GM18858 (cell line): Measurements from ENCODE around the gene DTX3L.

Experiments
- ATAC-seq: cut with Tn5 transposase; IDR thresholded peaks from one replicate; pipeline ENCODE4 v1.9.1; 2021; ENCODE audit not compliant: unreplicated experiment

DTX3L gene

DNA sequence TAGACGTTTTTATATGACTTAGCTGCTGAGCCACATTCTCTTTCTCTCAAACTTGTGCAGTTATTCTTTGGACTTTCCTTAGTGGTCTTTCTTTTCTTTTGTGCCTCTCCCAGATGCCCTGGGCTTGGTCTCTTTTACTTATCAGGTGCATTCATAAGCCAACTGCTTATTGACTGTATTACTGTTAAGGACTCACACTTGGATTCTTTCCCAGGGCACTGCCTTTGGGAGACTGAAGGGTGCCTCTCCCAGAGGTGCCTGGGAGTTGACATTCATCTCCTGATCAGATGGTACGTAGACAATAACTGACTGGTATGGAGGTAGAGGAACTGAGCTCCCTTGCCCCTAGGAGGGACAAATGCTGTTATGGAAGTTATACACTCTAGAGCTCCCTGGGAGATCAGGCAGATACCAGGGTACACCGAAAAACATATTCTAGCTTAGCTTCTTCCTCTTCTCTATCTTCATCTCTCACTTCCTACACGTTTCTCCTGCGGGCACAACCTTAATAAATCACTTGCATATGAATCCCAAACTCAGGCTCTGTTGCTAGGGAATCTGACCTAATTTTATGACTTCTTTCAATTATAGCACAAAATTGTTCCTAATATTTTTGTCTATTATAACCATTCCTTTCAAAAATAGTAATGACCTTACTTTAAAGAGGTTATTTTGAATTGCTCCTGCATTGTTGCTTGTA, 38.0 kb downstream of the DTX3L start:
- no peak for ATAC-seq

GRCh38 chr3:122603056-122603455, 38.9 kb downstream of the DTX3L start:
- no peak for ATAC-seq

- no peak for ATAC-seq
Measured at GRCh38 chr3:122606330-122606729, 42.2 kb downstream of the DTX3L start.

GRCh38 chr3:122608916-122609315, 44.8 kb downstream of the DTX3L start:
- no peak for ATAC-seq

- peak; percentile 97 for ATAC-seq
Measured at GRCh38 chr3:122609798-122610559, 45.8 kb downstream of the DTX3L start.

DNA sequence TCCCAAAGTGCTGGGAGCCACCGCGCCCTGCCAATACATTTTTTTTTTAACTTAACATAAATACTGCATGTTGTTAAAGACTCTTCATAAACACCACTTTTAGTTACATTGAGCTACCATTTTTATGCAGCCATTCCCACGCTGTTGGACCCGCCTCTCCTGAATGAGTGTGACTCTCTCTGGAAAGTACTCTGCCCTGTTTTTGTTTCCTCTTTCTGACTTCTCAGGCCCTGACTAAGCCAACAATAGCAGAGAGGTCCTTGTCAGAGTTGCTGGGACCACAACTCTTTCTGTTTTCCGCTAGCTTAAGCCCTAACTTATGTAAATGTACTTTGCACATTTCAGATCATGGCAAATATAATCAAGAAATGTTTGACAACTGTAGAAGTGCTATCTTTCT, 48.6 kb downstream of the DTX3L start:
- ATAC-seq: no peak

DNA sequence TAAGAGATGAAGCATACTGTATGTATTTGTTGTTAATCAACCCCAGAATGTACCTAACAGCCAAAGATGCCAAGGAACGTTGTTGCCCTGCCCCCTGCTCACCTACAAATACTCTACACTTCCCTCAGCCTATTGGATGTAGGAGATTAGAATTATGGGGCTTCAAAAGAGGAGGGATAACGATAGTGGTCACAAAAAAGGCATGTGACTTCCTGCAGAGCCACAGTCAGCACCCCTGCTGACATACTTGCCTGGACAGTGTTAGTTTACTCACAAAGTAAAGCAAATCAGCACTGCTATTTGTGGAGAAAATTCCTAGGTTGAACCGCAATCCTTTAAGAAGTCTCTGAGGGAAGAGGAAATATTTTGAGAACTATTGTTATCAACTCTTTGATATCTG, 51.2 kb downstream of the DTX3L start:
- ATAC-seq: no peak

DNA sequence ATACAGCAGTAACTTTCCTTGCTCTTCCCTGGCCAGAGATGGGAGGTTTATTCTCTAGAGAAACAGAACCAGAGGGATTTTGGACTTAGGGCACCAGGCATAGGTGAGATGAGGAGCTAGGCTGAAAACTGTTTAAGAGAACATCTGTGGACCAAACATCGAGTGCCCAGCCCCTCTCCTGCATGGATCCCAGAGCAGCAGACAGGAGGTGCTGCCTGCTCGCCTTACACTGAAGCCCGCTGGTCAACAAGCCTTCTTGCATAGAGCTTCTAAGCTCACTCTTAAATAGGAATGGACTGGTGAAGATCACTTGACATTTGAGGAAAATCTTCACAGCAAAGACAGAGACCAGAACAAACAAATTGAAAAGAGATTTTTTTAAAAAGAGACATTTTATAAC, 54.5 kb downstream of the DTX3L start:
- ATAC-seq: no peak

- ATAC-seq: no peak
Measured at GRCh38 chr3:122619040-122619439, 54.9 kb downstream of the DTX3L start.

- ATAC-seq: no peak
Measured at GRCh38 chr3:122620399-122620798, 56.3 kb downstream of the DTX3L start.

- peak; percentile 42 for ATAC-seq
Measured at GRCh38 chr3:122621112-122621511, 57.0 kb downstream of the DTX3L start.

- no peak for ATAC-seq
Measured at GRCh38 chr3:122623031-122623829, 59.1 kb downstream of the DTX3L start.
